HEK293T (cell line): Measurements from ENCODE around the gene NPFF.

ENCODE experiments used
- CTCF ChIA-PET: fragments of 350-600 bp; formaldehyde crosslinking; extraction: SDS; loops from one replicate; lab custom pipeline; 2021; ENCODE audit warnings: antibody characterized with exemption, inconsistent platforms; lab: Yijun Ruan, JAX
- POLR2A ChIA-PET: fragments of 350-600 bp; formaldehyde crosslinking; extraction: SDS; loops from one replicate; lab custom pipeline; 2020; ENCODE audit warnings: antibody characterized with exemption, inconsistent platforms; lab: Yijun Ruan, JAX
- DNase-seq: peaks from one replicate; pipeline ENCODE4 v3.0.0; 2012; ENCODE audit warnings: mixed read lengths; ENCODE audit errors: extremely low spot score
- ARNT ChIP-seq: fragments of 450-650 bp; IDR thresholded peaks from 2 replicates; pipeline ENCODE4 v1.6.1; 2017; ENCODE audit warnings: mild to moderate bottlenecking
- BHLHE40 ChIP-seq: fragments of 450-650 bp; IDR thresholded peaks from 2 replicates; pipeline ENCODE4 v1.6.1; 2016; ENCODE audit warnings: mild to moderate bottlenecking, moderate library complexity, borderline replicate concordance
- CTBP1 ChIP-seq: fragments of 450-650 bp; IDR thresholded peaks from 2 replicates; pipeline ENCODE4 v1.6.1; 2016; ENCODE audit warnings: borderline replicate concordance
- ELF4 ChIP-seq: fragments of 450-650 bp; IDR thresholded peaks from 2 replicates; pipeline ENCODE4 v1.6.1; 2017; ENCODE audit warnings: antibody characterized with exemption
- FOXA1 ChIP-seq: fragments of 450-650 bp; IDR thresholded peaks from 2 replicates; pipeline ENCODE4 v1.6.1; 2016; ENCODE audit warnings: mild to moderate bottlenecking
- FOXK2 ChIP-seq: fragments of 450-650 bp; IDR thresholded peaks from 2 replicates; pipeline ENCODE4 v1.6.1; 2016; ENCODE audit warnings: mild to moderate bottlenecking
- FOXM1 ChIP-seq: fragments of 450-650 bp; IDR thresholded peaks from 2 replicates; pipeline ENCODE4 v1.6.1; 2017; ENCODE audit warnings: mild to moderate bottlenecking, borderline replicate concordance
- HDGF ChIP-seq: fragments of 450-650 bp; IDR thresholded peaks from 2 replicates; pipeline ENCODE4 v1.6.1; 2017; ENCODE audit warnings: antibody characterized with exemption, borderline replicate concordance
- L3MBTL2 ChIP-seq: fragments of 450-650 bp; conservative IDR thresholded peaks from 2 replicates; pipeline ENCODE4 v1.6.1; 2016; ENCODE audit warnings: mild to moderate bottlenecking
- LEF1 ChIP-seq: fragments of 450-650 bp; IDR thresholded peaks from 2 replicates; pipeline ENCODE4 v1.6.1; 2017; ENCODE audit warnings: mild to moderate bottlenecking, borderline replicate concordance
- NFRKB ChIP-seq: fragments of 450-650 bp; IDR thresholded peaks from 2 replicates; pipeline ENCODE4 v1.6.1; 2016; ENCODE audit warnings: mild to moderate bottlenecking, moderate library complexity
- PKNOX1 ChIP-seq: fragments of 450-650 bp; IDR thresholded peaks from 2 replicates; pipeline ENCODE4 v1.6.1; 2016
- SP1 ChIP-seq: fragments of 450-650 bp; IDR thresholded peaks from 2 replicates; pipeline ENCODE4 v1.6.1; 2017
- SUZ12 ChIP-seq: fragments of 450-650 bp; IDR thresholded peaks from 2 replicates; pipeline ENCODE4 v1.6.1; 2016; ENCODE audit warnings: mild to moderate bottlenecking
- TARDBP ChIP-seq: fragments of 450-650 bp; IDR thresholded peaks from 2 replicates; pipeline ENCODE4 v1.6.1; 2016
- ZNF384 ChIP-seq: fragments of 450-650 bp; IDR thresholded peaks from 2 replicates; pipeline ENCODE4 v1.6.1; 2016

The NPFF gene

GRCh38 chr12:53474077-53474476 lies 33.2 kb downstream of the NPFF start:
- TF ChIP-seq ELF4 (no peak), FOXM1 (no peak), FOXA1 (no peak), L3MBTL2 (no peak), PKNOX1 (no peak), SP1 (no peak), LEF1 (no peak), HDGF (no peak), ARNT (no peak), CTBP1 (no peak), NFRKB (no peak), ZNF384 (no peak)
- POLR2A ChIA-PET: interaction anchor here (3.0 to 3.1 kb wide), 2 partner anchors 16 to 27 kb away, joined by 9 to 12 read pairs; partner anchors contain the start of gene TARBP2
- no peak for DNase-seq
- CTCF ChIA-PET: no interaction called here

GRCh38 chr12:53472056-53472582 lies 35.2 kb downstream of the NPFF start:
- no peak for DNase-seq
- ChIA-PET CTCF (no interaction called here), POLR2A (interaction anchor here (0.9 to 3.1 kb wide), 3 partner anchors 8 to 29 kb away, joined by 3 to 12 read pairs (median 3); partner anchors contain the start of gene TARBP2)
- TF ChIP-seq TARDBP: no peak
- TF ChIP-seq PKNOX1: no peak
- TF ChIP-seq CTBP1: no peak
- TF ChIP-seq HDGF: no peak
- TF ChIP-seq FOXA1: no peak
- no peak for TF ChIP-seq ARNT
- TF ChIP-seq BHLHE40: no peak

GRCh38 chr12:53468282-53468681 lies 39.0 kb downstream of the NPFF start:
- POLR2A ChIA-PET: interaction anchor here (1.5 kb wide), 1 partner anchor 33 kb away, joined by 6 read pairs; the partner anchor contains the start of gene TARBP2
- DNase-seq: no peak
- CTCF ChIA-PET: no interaction called here
- no peak for TF ChIP-seq ELF4
- TF ChIP-seq FOXM1: no peak
- no peak for TF ChIP-seq LEF1
- no peak for TF ChIP-seq NFRKB
- no peak for TF ChIP-seq L3MBTL2
- no peak for TF ChIP-seq SP1
- TF ChIP-seq BHLHE40: no peak
- TF ChIP-seq TARDBP: no peak

- no peak for DNase-seq
- CTCF ChIA-PET: no interaction called here
- POLR2A ChIA-PET: interaction anchor here (1.5 kb wide), 1 partner anchor 33 kb away, joined by 6 read pairs; the partner anchor contains the start of gene TARBP2
- TF ChIP-seq ELF4 (no peak), TARDBP (no peak), FOXA1 (no peak), LEF1 (no peak), SP1 (no peak), PKNOX1 (no peak), FOXK2 (no peak), NFRKB (no peak), FOXM1 (no peak)
Measured at GRCh38 chr12:53467880-53468279, 39.4 kb downstream of the NPFF start.

GRCh38 chr12:53467082-53467481 lies 40.2 kb downstream of the NPFF start:
- DNase-seq: no peak
- ChIA-PET POLR2A (no interaction called here), CTCF (no interaction called here)
- no peak for TF ChIP-seq FOXA1
- no peak for TF ChIP-seq SP1
- no peak for TF ChIP-seq TARDBP

- TF ChIP-seq BHLHE40 (no peak), NFRKB (no peak)
- CTCF ChIA-PET: no interaction called here
- POLR2A ChIA-PET: no interaction called here
- no peak for DNase-seq
Measured at GRCh38 chr12:53466640-53467039, 40.6 kb downstream of the NPFF start.

GRCh38 chr12:53465679-53466078 lies 41.6 kb downstream of the NPFF start:
- ChIA-PET POLR2A (interaction anchor here (1.6 kb wide), 1 partner anchor 11 kb away, joined by 5 read pairs; no protein-coding TSS in a partner anchor), CTCF (no interaction called here)
- DNase-seq: no peak
- TF ChIP-seq FOXM1 (no peak), HDGF (no peak), SUZ12 (no peak), BHLHE40 (no peak), ZNF384 (no peak), ELF4 (no peak), L3MBTL2 (no peak), PKNOX1 (no peak), TARDBP (no peak)
